Heart right ventricle (tissue), 16 donors: ENCODE results near the gene UBE2C. TPM values are rescaled to one million over a fixed set of nuclear protein-coding genes. Genes with fewer than 3 reads are reported as not detected.

Experiments used
- ATAC-seq, 8 donors: fragments of 200-7000 bp; cut with Tn5 transposase; one replicate each; pipeline ENCODE4 v1.9.1; 2020; ENCODE audit warnings: mild to moderate bottlenecking in 8 of 8, moderate library complexity in 8 of 8, moderate number of reproducible peaks in 1 of 8
- DNase-seq, 2 donors: peaks; one replicate each; pipeline ENCODE4 v3.0.0-alpha.2; 2020
- H3K27ac ChIP-seq, 10 donors: fragments of 200-600 bp; sonication (generic) in 2 of 10; one replicate each; pipeline versions ENCODE4 v1.5.0 to v1.8.0; 2020 to 2022; ENCODE audit warnings: mild to moderate bottlenecking in 3 of 10
- H3K27me3 ChIP-seq, 7 donors: fragments of 200-600 bp; one replicate each; pipeline ENCODE4 v1.8.0; 2021 to 2022; ENCODE audit warnings: mild to moderate bottlenecking in 2 of 7
- H3K36me3 ChIP-seq, 9 donors: fragments of 200-600 bp; sonication (generic) in 1 of 9; one replicate each; pipeline versions ENCODE4 v1.5.0 to v1.8.0; 2020 to 2022; ENCODE audit warnings: mild to moderate bottlenecking in 2 of 9
- H3K4me1 ChIP-seq, 9 donors: fragments of 200-600 bp; sonication (generic) in 1 of 9; one replicate each; pipeline versions ENCODE4 v1.5.0 to v1.8.0; 2020 to 2022; ENCODE audit warnings: mild to moderate bottlenecking in 4 of 9
- H3K4me3 ChIP-seq, 10 donors: fragments of 200-600 bp; sonication (generic) in 2 of 10; one replicate each; pipeline versions ENCODE4 v1.5.0 to v1.8.0; 2020 to 2022; ENCODE audit warnings: mild to moderate bottlenecking in 7 of 10, moderate library complexity in 2 of 10
- H3K9me3 ChIP-seq, 11 donors: fragments of 200-600 bp in 10 of 11; sonication (generic) in 2 of 11; one replicate each; pipeline versions ENCODE4 v1.5.0 to v1.8.0; 2013 to 2022; ENCODE audit warnings: mild to moderate bottlenecking in 2 of 11, control low read depth in 1 of 11, moderate library complexity in 1 of 11
- CTCF ChIP-seq, 9 donors: fragments of 200-600 bp; sonication (generic) in 2 of 9; IDR thresholded peaks; one replicate each; pipeline versions ENCODE4 v1.5.0 to v1.8.0; 2021 to 2022; ENCODE audit warnings: antibody characterized with exemption in 9 of 9, mild to moderate bottlenecking in 5 of 9, moderate library complexity in 1 of 9
- WGBS, 2 donors: extraction: QIAGEN DNeasy Blood & Tissue Kit; methylation state at CpG; one replicate each; pipeline ENCODE4 v1.1.7; 2013; ENCODE audit warnings: inconsistent platforms in 1 of 2; 5-methylcytosine and 5-hydroxymethylcytosine counted together
- intact Hi-C, 10 donors: fragments of 100-400 bp; cut with DNase I; formaldehyde crosslinking; loops; one replicate each; pipeline versions ENCODE4 v1.11.1 to v1.14.2; 2022
- polyA plus RNA-seq, 2 donors: library from polyadenylated mRNA; stranded (reverse); fragments of 200-250 nt; gene quantifications; one replicate each; pipeline ENCODE4 v1.2.3, GENCODE V29; 2013
- total RNA-seq, 10 donors: library from RNA; stranded (reverse); fragmentation: NEBNext Ultra II Directional in 3 of 10; extraction: Animal tissue kit (Norgen Biotek cat#: 25700) in 3 of 10; gene quantifications; one replicate each; pipeline versions ENCODE4 v1.2.1 to v1.2.4, GENCODE V29; 2021 to 2023
- donor health status: Arrhythmogenic right ventricular cardiomyopathy.
- donor health status: ischemic (EF 13 %, LVEDD 7.1; RV severe dilation, severe dysfunction).
- donor health status: healthy with polysubstance abuse.
- donor health status: DM: no; HTN: yes; CAD: no.
- donor health status: DM: no; HTN: no; CAD: no.
- donor health status: ischemic (EF 25% LVEDD 6.9; RV normal size, moderate dysfunction).
- donor health status: ischemic (EF 25% LVEDD 5.7; RV mildly dilated, moderate dysfunction).
- donor health status: healthy.
- donor health status: DM: yes; HTN: yes; CAD: no.
- donor health status: Ischemic cardiomyopathy.
- donor health status: ischemic (EF 35%, LVEDD 5.7; RV mildly dilated, moderate dysfunction).
- donor health status: nonischemic (EF 11% LVEDD 7.7; RV severe dilation, severe dysfunction).
- donor health status: DM: yes; HTN: yes; CAD: no.
- donor health status: PGD.
- donor health status: ischemic (EF 29% LVEDD 5.4; RV normal size, mild dysfunction).
- donor health status: nonischemic (EF 23%, LVEDD 6.1; RV moderate dilation, normal function).

UBE2C gene
- total and polyA plus RNA-seq, 12 donors: 0.37 to 8.6 (median 1.1) TPM; not detected in 2

GRCh38 chr20:45823949-45824835, 11.7 kb downstream of the UBE2C start:
- no peaks in the 10 kb centered on the region for H3K36me3 ChIP-seq
- WGBS, 2 donors: 14 to 16% methylated on average over 57 of the region's 57 CpGs
- ATAC-seq (peak; percentile 57 to 76 (median 67)), DNase-seq (peak in 1 of 2 donors; percentile 60)
- peaks cover 3 to 53% (median 35%) of the 10 kb centered on the region in 7 donors for H3K27me3 ChIP-seq
- TF ChIP-seq CTCF (IDR thresholded peaks at IDR 0.05): peak; percentile 5 to 61 (median 49)
- H3K9me3 ChIP-seq: no peaks in the 10 kb centered on the region
- intact Hi-C loops: loop anchor here in 5 of 10 donors (5.0 to 10.0 kb wide), 3 partner anchors 111 to 141 kb away; partner anchors contain the start of gene PCIF1 (in 1 of the 5)
- H3K4me1 ChIP-seq: peaks cover 4 to 40% (median 26%) of the 10 kb centered on the region in 9 donors
- H3K4me3 ChIP-seq: peak overlapping the region in 5 of 10 donors; percentile 3 to 30 (median 28)
- no peak overlapping the region for H3K27ac ChIP-seq

- intact Hi-C loops: loop anchor here in 5 of 10 donors (10.0 kb wide), 2 partner anchors 108 to 138 kb away; partner anchors contain the start of gene PCIF1 (in 1 of the 5)
- peak in 1 of 2 donors; percentile 47 for DNase-seq
- H3K27ac ChIP-seq: peak overlapping the region in 7 of 10 donors; percentile 15 to 68 (median 46)
- peaks cover 3 to 33% (median 28%) of the 10 kb centered on the region in 7 donors for H3K27me3 ChIP-seq
- ATAC-seq: peak; percentile 23 to 78 (median 52)
- TF ChIP-seq CTCF (IDR thresholded peaks at IDR 0.05): no peak
- H3K36me3 ChIP-seq: no peaks in the 10 kb centered on the region
- 54% methylated on average over 6 of the region's 6 CpGs for WGBS, 2 donors
- H3K4me1 ChIP-seq: peaks cover 4 to 40% (median 27%) of the 10 kb centered on the region in 9 donors
- H3K9me3 ChIP-seq: no peaks in the 10 kb centered on the region
- H3K4me3 ChIP-seq: no peak overlapping the region
Measured at GRCh38 chr20:45826381-45827019, 14.1 kb downstream of the UBE2C start.

DNA sequence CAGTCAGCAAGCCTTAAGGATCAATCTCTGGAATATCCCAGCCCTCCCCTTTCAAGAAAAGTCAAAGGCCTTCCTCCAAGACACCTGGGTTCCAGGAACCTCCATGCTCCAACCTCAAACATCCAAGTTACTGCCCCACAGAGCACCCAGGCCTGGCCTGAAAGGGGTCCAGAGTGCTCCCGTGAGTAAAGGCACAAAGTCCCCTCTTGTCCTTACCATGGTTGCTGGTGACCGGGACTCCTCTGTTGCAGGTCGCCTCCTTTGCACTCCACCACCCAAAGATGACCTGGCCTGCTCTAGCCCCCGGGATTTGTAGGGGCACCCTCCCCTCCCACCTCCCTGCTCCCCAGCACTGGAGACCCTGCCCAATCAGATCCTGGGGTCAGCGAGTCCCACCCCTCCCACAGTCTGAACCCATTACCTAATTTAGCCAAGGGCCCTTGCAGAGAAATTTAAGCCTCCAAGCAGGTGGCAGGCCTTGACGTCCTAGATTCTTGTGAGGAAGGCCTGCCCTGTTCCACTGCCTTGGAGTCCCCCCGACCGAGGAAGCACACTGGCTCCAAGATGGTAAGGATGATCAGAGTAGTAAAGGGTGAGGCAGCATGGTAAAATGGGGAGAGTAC, 14.7 kb downstream of the UBE2C start, which contains the start of gene TNNC2:
Gene TNNC2, minus strand, starts transcription at position 283 of the 623 bp plus-strand sequence. Its CDS starts 64 bp downstream, at position 219.
- Histone ChIP-seq H3K27ac (peak within 1 kb of the TSS in 7 of 10 donors; percentile 15 to 68 (median 46)), H3K36me3 (no peaks in the 10 kb centered on the region), H3K9me3 (no peaks in the 10 kb centered on the region), H3K27me3 (peaks cover 3 to 27% (median 21%) of the 10 kb centered on the region in 7 donors), H3K4me3 (no peak within 1 kb of the TSS), H3K4me1 (peaks cover 4 to 42% (median 28%) of the 10 kb centered on the region in 9 donors)
- no peak for DNase-seq
- no peak for TF ChIP-seq CTCF (IDR thresholded peaks at IDR 0.05)
- intact Hi-C loops: loop anchor here in 5 of 10 donors (10.0 kb wide), 2 partner anchors 108 to 138 kb away; partner anchors contain the start of gene PCIF1 (in 1 of the 5)
- no peak for ATAC-seq
- 90 to 91% methylated on average over 8 of the region's 8 CpGs for WGBS, 2 donors
